Naive thymus-derived CD4-positive, alpha-beta T cell (primary cell): ENCODE measurements around the gene SCIN. TPM values are rescaled to one million over a fixed set of nuclear protein-coding genes. Genes with fewer than 3 reads are reported as not detected.

ENCODE experiments used
- ATAC-seq: fragments of 150-1000 bp; cut with Tn5 transposase; 2 replicates; pipeline ENCODE4 v1.10.0; 2021; ENCODE audit warnings: mild to moderate bottlenecking, moderate library complexity
- CTCF ChIA-PET: fragments of 350-600 bp; sonication (Branson Sonifier 250); formaldehyde crosslinking; loops from one replicate; lab custom pipeline; 2021; ENCODE audit warnings: antibody characterized with exemption; lab: Charles Lee
- POLR2A ChIA-PET: fragments of 350-600 bp; sonication (Branson Sonifier 250); formaldehyde crosslinking; loops from one replicate; lab custom pipeline; 2021; ENCODE audit warnings: antibody characterized with exemption, inconsistent platforms; lab: Charles Lee
- DNase-seq, 9 donors: peaks; one replicate each; pipeline versions ENCODE4 v3.0.0 to v3.0.0-alpha.2; 2020 to 2022; ENCODE audit warnings: mixed read lengths in 1 of 9
- H3K27ac ChIP-seq: one replicate; pipeline ENCODE4 v1.7.0; 2013; ENCODE audit warnings: mild to moderate bottlenecking, low read depth, low read length, moderate library complexity
- H3K27me3 ChIP-seq, 2 donors: one replicate each; pipeline ENCODE4 v1.7.0; 2013; ENCODE audit warnings: low read length in 2 of 2, mild to moderate bottlenecking in 2 of 2, moderate library complexity in 2 of 2; ENCODE audit not compliant: control insufficient read depth in 2 of 2, insufficient read depth in 2 of 2
- H3K36me3 ChIP-seq, 3 experiments: 1 replicate in 2 of 3; 2 replicates in 1 of 3; pipeline ENCODE4 v1.7.0; 2013; ENCODE audit warnings: low read length in 3 of 3, mild to moderate bottlenecking in 3 of 3, moderate library complexity in 1 of 3; ENCODE audit not compliant: insufficient read depth in 3 of 3, control insufficient read depth in 2 of 3
- H3K4me1 ChIP-seq, 2 donors: one replicate each; pipeline ENCODE4 v1.7.0; 2013; ENCODE audit warnings: low read length in 2 of 2, mild to moderate bottlenecking in 2 of 2, moderate library complexity in 1 of 2; ENCODE audit not compliant: control insufficient read depth in 2 of 2, insufficient read depth in 2 of 2
- H3K4me3 ChIP-seq: 2 replicates; pipeline ENCODE4 v1.7.0; 2013; ENCODE audit warnings: mild to moderate bottlenecking, low read length
- H3K9me3 ChIP-seq, 3 experiments: 1 replicate in 2 of 3; 2 replicates in 1 of 3; pipeline ENCODE4 v1.7.0; 2013; ENCODE audit warnings: low read length in 3 of 3; ENCODE audit not compliant: control insufficient read depth in 2 of 3
- H3K27ac Mint-ChIP-seq, 9 donors: one replicate each; pipeline ENCODE4 v1.8.0; 2020 to 2022; ENCODE audit warnings: mixed read lengths in 9 of 9, mild to moderate bottlenecking in 8 of 9, moderate library complexity in 5 of 9, inconsistent platforms in 2 of 9
- H3K27me3 Mint-ChIP-seq, 5 donors: one replicate each; pipeline ENCODE4 v1.8.0; 2021 to 2022; ENCODE audit warnings: mixed read lengths in 5 of 5, mild to moderate bottlenecking in 1 of 5
- H3K36me3 Mint-ChIP-seq, 5 donors: one replicate each; pipeline ENCODE4 v1.8.0; 2020 to 2022; ENCODE audit warnings: mixed read lengths in 5 of 5, mild to moderate bottlenecking in 3 of 5, inconsistent platforms in 1 of 5
- H3K4me1 Mint-ChIP-seq, 7 donors: one replicate each; pipeline ENCODE4 v1.8.0; 2020 to 2022; ENCODE audit warnings: mixed read lengths in 7 of 7, mild to moderate bottlenecking in 3 of 7, inconsistent platforms in 1 of 7
- H3K4me3 Mint-ChIP-seq, 10 donors: one replicate each; pipeline ENCODE4 v1.8.0; 2020 to 2022; ENCODE audit warnings: mild to moderate bottlenecking in 10 of 10, mixed read lengths in 10 of 10, moderate library complexity in 6 of 10, inconsistent platforms in 2 of 10
- H3K9me3 Mint-ChIP-seq, 11 donors: one replicate each; pipeline ENCODE4 v1.8.0; 2020 to 2022; ENCODE audit warnings: mixed read lengths in 11 of 11, mild to moderate bottlenecking in 4 of 11, inconsistent platforms in 1 of 11, moderate library complexity in 1 of 11
- intact Hi-C, 2 donors: fragments of 100-400 bp; cut with micrococcal nuclease; formaldehyde crosslinking; loops; one replicate each; pipeline ENCODE4 v1.15.1; 2023
- polyA plus RNA-seq, 2 donors: library from polyadenylated mRNA; unstranded; fragments of 300-500 nt; fragmentation: Illumina TruSeq; gene quantifications; one replicate each; pipeline ENCODE4 v1.2.3, GENCODE V29; 2021
- total RNA-seq, 6 experiments: library from RNA in 5 of 6; stranded (reverse) in 5 of 6; gene quantifications; 1 replicate in 5 of 6; 2 replicates in 1 of 6; pipeline ENCODE4 v1.2.3 and lab custom pipeline; 2021 to 2026

Gene SCIN
- total and polyA plus RNA-seq, 7 experiments from 2014 or later, result 0.16 to 0.95 (median 0.35) TPM; not detected in 3

DNA sequence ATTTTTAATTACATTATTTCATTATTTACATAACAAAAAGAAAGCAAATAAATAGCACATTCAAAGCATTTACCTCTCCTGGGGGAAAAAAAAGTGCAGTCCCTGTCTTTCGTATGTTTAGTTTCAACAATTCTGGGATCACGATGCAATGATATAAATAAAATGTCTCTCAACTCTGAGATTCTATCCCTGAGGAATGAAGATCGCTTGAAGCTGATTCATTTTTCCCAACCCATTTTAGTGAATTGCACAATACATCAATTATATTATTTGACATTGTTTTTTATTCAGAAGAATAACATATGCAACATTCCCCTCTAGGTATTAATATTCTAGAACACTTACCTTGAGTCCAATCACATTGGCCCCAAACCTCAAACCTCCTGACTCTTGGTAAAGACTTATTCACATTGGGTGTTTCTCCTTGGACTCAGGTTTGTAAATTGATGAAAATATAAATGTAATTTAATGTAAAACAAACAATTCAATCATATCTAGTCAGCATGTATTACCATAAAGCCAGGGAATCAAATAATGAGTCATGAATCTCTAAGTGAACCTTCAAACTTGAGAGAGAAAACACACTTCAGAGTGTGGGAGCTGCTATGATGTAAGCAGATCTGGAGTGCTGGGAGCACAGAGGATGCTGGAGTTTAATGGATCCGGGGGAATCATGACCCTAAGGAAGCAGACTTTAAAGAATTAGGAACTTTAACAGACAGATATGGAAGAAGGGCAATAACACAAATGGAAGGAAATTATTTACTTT, 5.3 kb upstream of the SCIN start:
- Histone ChIP-seq H3K27me3 (peaks cover 0 to 4% of the 10 kb centered on the region in 2 donors), H3K36me3 (no peaks in the 10 kb centered on the region), H3K4me3 (no peak overlapping the region), H3K9me3 (no peaks in the 10 kb centered on the region), H3K27ac (no peak overlapping the region), H3K4me1 (peaks cover 0 to 4% of the 10 kb centered on the region in 2 donors)
- POLR2A ChIA-PET, result interaction anchor here (0.6 kb wide), 1 partner anchor 113 kb away, joined by 5 read pairs; no protein-coding TSS in a partner anchor
- H3K27ac Mint-ChIP-seq, result peak overlapping the region in 1 of 9 donors; percentile 15
- CTCF ChIA-PET, result no interaction called here
- ATAC-seq (no peak), DNase-seq (no peak)
- H3K27me3 Mint-ChIP-seq, result peaks cover 18 to 34% (median 27%) of the 10 kb centered on the region in 5 donors
- H3K9me3 Mint-ChIP-seq, result peaks cover 0 to 2% (median 0%) of the 10 kb centered on the region in 11 donors
- intact Hi-C loops, result no loop called here
- no peaks in the 10 kb centered on the region for H3K36me3 Mint-ChIP-seq
- H3K4me3 Mint-ChIP-seq, result no peak overlapping the region
- H3K4me1 Mint-ChIP-seq, result peaks cover 4 to 25% (median 7%) of the 10 kb centered on the region in 7 donors

DNA sequence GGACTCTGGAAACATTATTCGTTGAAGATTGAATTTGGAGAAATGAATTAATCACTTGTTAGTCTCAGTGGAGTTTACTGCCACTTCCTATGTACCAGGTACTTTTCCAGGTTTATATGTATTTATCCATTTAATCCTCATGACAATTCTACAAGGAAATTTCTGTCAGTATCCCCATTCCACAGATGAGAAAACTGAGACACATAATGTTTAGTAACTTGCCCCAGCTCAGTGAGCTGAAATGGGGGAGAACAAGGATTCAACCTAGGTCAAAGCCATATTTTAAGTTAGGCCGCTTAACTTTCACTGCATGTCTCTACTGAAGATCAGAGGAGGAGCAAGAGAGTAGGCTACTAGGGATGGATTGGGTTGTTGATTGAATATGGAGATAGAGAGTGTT, 4.6 kb upstream of the SCIN start:
- H3K9me3 Mint-ChIP-seq, result peaks cover 0 to 2% (median 0%) of the 10 kb centered on the region in 11 donors
- no peak overlapping the region for H3K4me3 Mint-ChIP-seq
- H3K27me3 Mint-ChIP-seq, result peaks cover 22 to 39% (median 32%) of the 10 kb centered on the region in 5 donors
- CTCF ChIA-PET, result no interaction called here
- DNase-seq (no peak), ATAC-seq (no peak)
- H3K4me1 Mint-ChIP-seq, result peaks cover 9 to 31% (median 10%) of the 10 kb centered on the region in 7 donors
- intact Hi-C loops, result no loop called here
- H3K27ac Mint-ChIP-seq, result no peak overlapping the region
- no peaks in the 10 kb centered on the region for H3K36me3 ChIP-seq
- no peaks in the 10 kb centered on the region for H3K9me3 ChIP-seq
- H3K36me3 Mint-ChIP-seq, result no peaks in the 10 kb centered on the region
- peaks cover 0 to 5% of the 10 kb centered on the region in 2 donors for H3K4me1 ChIP-seq
- no peak overlapping the region for H3K27ac ChIP-seq
- no peak overlapping the region for H3K4me3 ChIP-seq
- H3K27me3 ChIP-seq, result peaks cover 2 to 5% of the 10 kb centered on the region in 2 donors
- POLR2A ChIA-PET, result no interaction called here

DNA sequence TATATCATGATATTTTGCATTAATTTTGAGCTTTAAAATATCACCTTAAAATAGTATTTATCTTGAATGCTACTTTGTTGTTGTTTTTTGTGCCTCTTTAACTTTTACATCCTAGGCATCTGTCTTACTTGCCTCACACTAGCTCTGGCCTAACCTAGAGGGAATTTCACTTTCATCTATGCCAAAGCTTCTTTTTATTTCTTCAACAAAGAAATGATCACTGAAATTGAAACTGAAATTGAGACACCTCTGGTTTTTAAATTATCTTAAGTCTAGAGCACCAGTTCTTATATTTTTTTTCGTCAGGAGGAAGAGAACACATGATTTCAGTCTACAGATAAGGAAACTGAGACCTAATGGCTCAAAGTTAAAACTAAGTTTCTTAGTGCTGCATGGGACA, 3.5 kb upstream of the SCIN start:
- H3K4me3 ChIP-seq, result no peak overlapping the region
- H3K9me3 ChIP-seq, result no peaks in the 10 kb centered on the region
- ChIA-PET CTCF (no interaction called here), POLR2A (no interaction called here)
- H3K27ac ChIP-seq, result no peak overlapping the region
- no peaks in the 10 kb centered on the region for H3K36me3 Mint-ChIP-seq
- H3K9me3 Mint-ChIP-seq, result peaks cover 0 to 2% (median 0%) of the 10 kb centered on the region in 11 donors
- intact Hi-C loops, result no loop called here
- H3K4me3 Mint-ChIP-seq, result no peak overlapping the region
- peaks cover 5 to 11% of the 10 kb centered on the region in 2 donors for H3K27me3 ChIP-seq
- no peaks in the 10 kb centered on the region for H3K36me3 ChIP-seq
- ATAC-seq (no peak), DNase-seq (no peak)
- peaks cover 0 to 8% of the 10 kb centered on the region in 2 donors for H3K4me1 ChIP-seq
- peaks cover 9 to 34% (median 13%) of the 10 kb centered on the region in 7 donors for H3K4me1 Mint-ChIP-seq
- no peak overlapping the region for H3K27ac Mint-ChIP-seq
- H3K27me3 Mint-ChIP-seq, result peaks cover 31 to 48% (median 43%) of the 10 kb centered on the region in 5 donors

DNA sequence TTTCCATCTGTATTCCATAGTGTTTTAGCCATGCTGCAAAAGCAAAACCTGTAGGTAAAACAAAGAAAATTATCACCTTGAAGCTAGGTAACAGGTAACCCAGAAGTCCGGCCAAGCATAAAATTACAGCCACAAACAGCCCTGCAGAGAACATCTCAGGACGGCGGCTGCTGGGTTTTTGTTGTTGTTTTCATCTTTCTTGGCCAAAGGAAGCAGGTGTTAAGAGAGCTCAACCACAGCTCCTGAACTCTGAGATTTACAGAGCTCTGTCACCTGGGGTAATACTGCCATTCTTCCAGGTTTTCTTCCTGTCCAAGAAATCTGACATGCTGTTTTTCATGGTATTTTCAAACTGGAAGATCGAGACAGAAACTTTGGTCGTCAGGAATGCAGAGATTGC, 847 bp upstream of the SCIN start:
- ChIA-PET POLR2A (no interaction called here), CTCF (interaction anchor here (0.5 kb wide), 1 partner anchor 752 kb away, joined by 3 read pairs; no protein-coding TSS in a partner anchor)
- H3K36me3 ChIP-seq, result no peaks in the 10 kb centered on the region
- peaks cover 5 to 14% of the 10 kb centered on the region in 2 donors for H3K27me3 ChIP-seq
- intact Hi-C loops, result no loop called here
- H3K4me3 ChIP-seq, result no peak overlapping the region
- H3K27ac ChIP-seq, result no peak overlapping the region
- H3K9me3 ChIP-seq, result no peaks in the 10 kb centered on the region
- H3K27me3 Mint-ChIP-seq, result peaks cover 35 to 56% (median 56%) of the 10 kb centered on the region in 5 donors
- H3K4me3 Mint-ChIP-seq, result peak overlapping the region in 8 of 10 donors; percentile 67 to 87 (median 80)
- H3K9me3 Mint-ChIP-seq, result peaks cover 0 to 2% (median 0%) of the 10 kb centered on the region in 11 donors
- no peak overlapping the region for H3K27ac Mint-ChIP-seq
- H3K36me3 Mint-ChIP-seq, result no peaks in the 10 kb centered on the region
- ATAC-seq, result no peak
- H3K4me1 Mint-ChIP-seq, result peaks cover 9 to 34% (median 13%) of the 10 kb centered on the region in 7 donors
- H3K4me1 ChIP-seq, result peaks cover 0 to 8% of the 10 kb centered on the region in 2 donors
- no peak for DNase-seq

DNA sequence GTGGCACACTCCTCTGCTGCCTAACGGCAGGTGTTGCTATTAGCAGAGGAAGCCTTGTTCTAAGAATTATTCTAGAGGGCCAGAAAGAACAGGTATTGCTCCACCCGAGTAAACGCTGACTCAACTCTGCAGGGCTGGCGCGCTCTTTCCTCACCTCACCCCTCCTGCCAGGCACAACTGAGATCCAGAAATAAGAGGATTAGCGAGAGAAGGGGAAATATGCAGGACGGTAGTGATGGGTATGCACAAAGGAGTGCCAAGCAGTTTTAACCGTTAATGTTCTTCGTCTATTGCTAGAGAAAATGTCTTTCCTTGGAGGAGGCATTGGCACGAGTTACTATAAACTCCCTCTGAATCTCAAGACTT, 369 bp upstream of the SCIN start:
- Mint-ChIP-seq H3K27ac (no peak overlapping the region), H3K9me3 (peaks cover 0 to 2% (median 0%) of the 10 kb centered on the region in 11 donors), H3K27me3 (peaks cover 35 to 61% (median 58%) of the 10 kb centered on the region in 5 donors), H3K36me3 (no peaks in the 10 kb centered on the region), H3K4me3 (peak overlapping the region; percentile 67 to 87 (median 79)), H3K4me1 (peaks cover 9 to 34% (median 13%) of the 10 kb centered on the region in 7 donors)
- peaks cover 0 to 8% of the 10 kb centered on the region in 2 donors for H3K4me1 ChIP-seq
- H3K36me3 ChIP-seq, result no peaks in the 10 kb centered on the region
- intact Hi-C loops, result no loop called here
- no peak overlapping the region for H3K27ac ChIP-seq
- H3K9me3 ChIP-seq, result no peaks in the 10 kb centered on the region
- ChIA-PET CTCF (interaction anchor here (0.5 kb wide), 1 partner anchor 752 kb away, joined by 3 read pairs; no protein-coding TSS in a partner anchor), POLR2A (no interaction called here)
- ATAC-seq (peak; percentile 38), DNase-seq (no peak)
- H3K4me3 ChIP-seq, result peak overlapping the region; percentile 33
- peaks cover 5 to 14% of the 10 kb centered on the region in 2 donors for H3K27me3 ChIP-seq

DNA sequence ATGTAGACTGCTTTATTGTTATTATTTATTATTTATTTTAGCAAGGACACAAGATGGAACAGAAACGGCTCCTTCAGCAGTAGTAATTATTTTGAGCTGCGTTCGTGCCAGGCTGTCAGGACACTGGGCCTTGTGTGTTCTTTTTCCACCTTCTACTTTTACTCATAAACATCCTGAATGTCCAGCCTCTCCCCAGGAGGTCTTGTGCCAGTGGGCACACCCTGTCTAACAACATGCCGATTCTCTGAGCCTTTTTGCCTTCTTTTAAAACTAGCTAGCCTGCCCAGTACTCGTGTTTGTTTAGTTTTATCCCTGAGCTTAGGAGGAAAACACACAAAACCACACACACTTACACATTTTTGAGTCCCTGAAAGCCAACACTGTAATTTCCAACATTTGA, 1.2 kb downstream of the SCIN start:
- Mint-ChIP-seq H3K4me1 (peaks cover 9 to 31% (median 13%) of the 10 kb centered on the region in 7 donors), H3K27me3 (peaks cover 32 to 69% (median 58%) of the 10 kb centered on the region in 5 donors), H3K36me3 (no peaks in the 10 kb centered on the region), H3K27ac (no peak overlapping the region), H3K4me3 (peak overlapping the region in 2 of 10 donors; percentile 67), H3K9me3 (no peaks in the 10 kb centered on the region)
- Histone ChIP-seq H3K9me3 (no peaks in the 10 kb centered on the region), H3K36me3 (no peaks in the 10 kb centered on the region), H3K27ac (no peak overlapping the region), H3K4me1 (peaks cover 0 to 8% of the 10 kb centered on the region in 2 donors), H3K4me3 (no peak overlapping the region), H3K27me3 (peaks cover 5 to 14% of the 10 kb centered on the region in 2 donors)
- ChIA-PET POLR2A (no interaction called here), CTCF (interaction anchor here (0.7 kb wide), 1 partner anchor 47 kb away, joined by 4 read pairs; no protein-coding TSS in a partner anchor)
- intact Hi-C loops, result no loop called here
- ATAC-seq (no peak), DNase-seq (no peak)
